HepG2 (cell line): ENCODE measurements around the gene ATG4D. TPM values are rescaled to one million over a fixed set of nuclear protein-coding genes. Genes with fewer than 3 reads are reported as not detected.

Experiments
- ATAC-seq: fragments of 200-7000 bp; cut with Tn5 transposase; 3 replicates; pipeline ENCODE4 v1.9.1; 2020; ENCODE audit warnings: mild to moderate bottlenecking, moderate library complexity
- BruUV-seq: library from RNA; stranded (reverse); fragments of 400-500 nt; replicated peaks from 2 replicates; lab custom pipeline; 2021; lab: Mats Ljungman, UMichigan
- CTCF ChIA-PET: fragments of 300-600 bp; formaldehyde crosslinking; extraction: SDS; loops from one replicate; lab custom pipeline; 2021; ENCODE audit warnings: low total read pairs, inconsistent platforms, low intra/inter-chr PET ratio; lab: Yijun Ruan, JAX
- POLR2A ChIA-PET: fragments of 350-600 bp; sonication (Branson Sonifier 250); formaldehyde crosslinking; loops from one replicate; lab custom pipeline; 2020; ENCODE audit warnings: antibody characterized with exemption, inconsistent platforms; lab: Yijun Ruan, JAX
- DNase-seq: peaks from one replicate; pipeline ENCODE4 v3.0.0-alpha.2; 2015; ENCODE audit warnings: low spot score
- FAIRE-seq: peaks from 3 replicates; lab custom pipeline; 2011; peaks lifted over from hg19 to GRCh38; lab: Jason Lieb, UNC
- H2AFZ ChIP-seq: one replicate; pipeline ENCODE4 v1.6.1; 2011; ENCODE audit warnings: low read length, inconsistent platforms
- H3K27ac ChIP-seq: fragments of 300-600 bp; 3 replicates; pipeline ENCODE4 v1.8.0; 2011; ENCODE audit warnings: mixed run types, mild to moderate bottlenecking, mixed read lengths, low read length, inconsistent platforms; ENCODE audit not compliant: insufficient read depth; ENCODE audit errors: extremely low read length
- H3K27me3 ChIP-seq, 2 experiments: fragments of 200-600 bp in 1 of 2; 2 replicates in 1 of 2; 3 replicates in 1 of 2; pipeline versions ENCODE4 v1.6.0 to v1.8.0; 2011; ENCODE audit warnings: low read length in 2 of 2, mild to moderate bottlenecking in 2 of 2, moderate library complexity in 2 of 2, inconsistent platforms in 1 of 2; ENCODE audit not compliant: insufficient read depth in 2 of 2, control insufficient read depth in 1 of 2
- H3K36me3 ChIP-seq, 2 experiments: fragments of 200-600 bp in 1 of 2; replicated peaks in 1 of 2; 2 replicates in 1 of 2; 3 replicates in 1 of 2; pipeline versions ENCODE4 v1.5.1 to v1.8.0; 2011; ENCODE audit warnings: low read length in 2 of 2, inconsistent platforms in 1 of 2; ENCODE audit not compliant: insufficient read depth in 2 of 2, control insufficient read depth in 1 of 2
- H3K4me1 ChIP-seq: 2 replicates; pipeline ENCODE4 v1.5.1; 2012; ENCODE audit warnings: low read length, inconsistent platforms; ENCODE audit not compliant: insufficient read depth
- H3K4me2 ChIP-seq: 2 replicates; pipeline ENCODE4 v1.6.0; 2011; ENCODE audit warnings: low read depth, low read length, inconsistent platforms
- H3K4me3 ChIP-seq, 3 experiments: fragments of 200-600 bp in 1 of 3; sonication (generic), shearing (Covaris generic) in 1 of 3; replicated peaks in 1 of 3; 2 replicates each; pipeline ENCODE4 v1.5.1; 2011 to 2016; ENCODE audit warnings: low read length in 3 of 3, inconsistent platforms in 2 of 3, low read depth in 2 of 3, mild to moderate bottlenecking in 2 of 3, control low read depth in 1 of 3, mixed read lengths in 1 of 3; ENCODE audit not compliant: insufficient read depth in 1 of 3
- H3K79me2 ChIP-seq: one replicate; pipeline ENCODE4 v1.6.1; 2011; ENCODE audit warnings: low read length, inconsistent platforms; ENCODE audit not compliant: insufficient read depth
- H3K9ac ChIP-seq: 2 replicates; pipeline ENCODE4 v1.6.0; 2011; ENCODE audit warnings: mild to moderate bottlenecking, low read depth, low read length, inconsistent platforms; ENCODE audit not compliant: insufficient read depth
- H3K9me3 ChIP-seq: 2 replicates; pipeline ENCODE4 v1.5.1; 2012; ENCODE audit warnings: mild to moderate bottlenecking, low read length
- H4K20me1 ChIP-seq: 2 replicates; pipeline ENCODE4 v1.6.0; 2011; ENCODE audit warnings: inconsistent platforms, mild to moderate bottlenecking, low read length, moderate library complexity; ENCODE audit not compliant: insufficient read depth
- ERF ChIP-seq: IDR thresholded peaks from 2 replicates; pipeline ENCODE4 v1.6.1; 2018; ENCODE audit warnings: missing biosample characterization, missing genetic modification reagents
- RBAK ChIP-seq: sonication (generic); formaldehyde crosslinking; IDR thresholded peaks from 2 replicates; pipeline ENCODE4 v1.5.1; 2020; ENCODE audit warnings: mild to moderate bottlenecking, missing genetic modification reagents
- ZNF121 ChIP-seq: sonication (generic); formaldehyde crosslinking; IDR thresholded peaks from 2 replicates; pipeline ENCODE4 v1.5.0; 2020; ENCODE audit warnings: mild to moderate bottlenecking, missing genetic modification reagents
- ZNF703 ChIP-seq: sonication (generic); formaldehyde crosslinking; IDR thresholded peaks from 2 replicates; pipeline ENCODE4 v1.5.1; 2020; ENCODE audit warnings: missing genetic modification reagents, mild to moderate bottlenecking, moderate library complexity, borderline replicate concordance
- ZNF746 ChIP-seq: sonication (generic); formaldehyde crosslinking; IDR thresholded peaks from 2 replicates; pipeline ENCODE4 v1.8.0; 2022; ENCODE audit warnings: mild to moderate bottlenecking, missing genetic modification reagents
- ZNF83 ChIP-seq: sonication (generic); formaldehyde crosslinking; IDR thresholded peaks from 2 replicates; pipeline ENCODE4 v1.4.0; 2020; ENCODE audit warnings: missing genetic modification reagents, mild to moderate bottlenecking, borderline replicate concordance
- WGBS: methylation state at CpG from one replicate; pipeline ENCODE4 v1.1.6; 2017; ENCODE audit warnings: low lambda C conversion rate; 5-methylcytosine and 5-hydroxymethylcytosine counted together
- in situ Hi-C: cut with HindIII; loops from 2 replicates; pipeline ENCODE4 v1.10.0; 2017; ENCODE audit warnings: low pct_unique_long_range_greater_than_20kb; ENCODE audit not compliant: extremely low pct_ligation_motif_present
- intact Hi-C: fragments of 100-400 bp; cut with micrococcal nuclease; formaldehyde crosslinking; loops from one replicate; pipeline ENCODE4 v1.10.0; 2022; ENCODE audit not compliant: unreplicated experiment
- polyA plus RNA-seq, 8 experiments: library from polyadenylated mRNA; depleted of rRNA in 3 of 8; stranded (reverse) in 7 of 8; unstranded in 1 of 8; fragments of >200 nt; fragmentation: Illumina TruSeq in 4 of 8; extraction: Trizol in 4 of 8; gene quantifications; 2 replicates each; pipeline versions ENCODE4 v1.2.1 to v1.2.3, GENCODE V29; 2011 to 2016; ENCODE audit warnings: low read depth in 4 of 8, missing spikeins in 1 of 8, mixed read lengths in 1 of 8; ENCODE audit not compliant: insufficient read depth in 1 of 8
- total RNA-seq, 5 experiments: library from RNA; depleted of rRNA; stranded (reverse); fragments of >200 nt; fragmentation: Illumina TruSeq; extraction: Trizol; gene quantifications; 2 replicates each; pipeline ENCODE4 v1.2.3, GENCODE V29; 2016; ENCODE audit warnings: low read depth in 1 of 5

Gene ATG4D
- total and polyA plus RNA-seq, 2 of the 13 experiments (the other 11 are each of a cell fraction or from before 2014, with no cell fraction given), result 17.8 to 19.0 TPM

- TF ChIP-seq ERF (CRISPR knock-in tag), result peak; percentile 36; the same call in 1 of the 2 replicates
- TF ChIP-seq ZNF83 (CRISPR knock-in tag), result 0 out of 2 replicates have a peak, but pooled peaks have one; percentile 32
- TF ChIP-seq, all 625 proteins: peak for 23
These were observed 38.0 kb upstream of the ATG4D start (continued) for GRCh38 chr19:10505583-10506229.

DNA sequence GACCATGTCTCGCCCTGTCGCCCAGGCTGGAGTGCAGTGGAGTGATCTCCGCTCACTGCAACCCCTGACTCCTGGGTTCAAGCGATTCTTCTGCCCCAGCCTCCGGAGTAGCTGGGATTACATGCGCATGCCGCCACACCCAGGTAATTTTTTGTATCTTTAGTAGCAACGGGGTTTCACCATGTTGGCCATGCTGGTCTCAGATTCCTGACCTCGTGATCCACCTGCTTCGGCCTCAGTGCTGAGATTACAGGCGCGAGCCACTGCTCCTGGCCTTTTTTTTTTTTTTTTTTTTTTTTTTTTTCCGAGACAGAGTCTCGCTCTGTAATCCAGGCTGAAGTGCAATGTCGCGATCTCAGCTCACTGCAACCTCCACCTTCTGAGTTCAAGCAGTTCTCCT, 35.7 kb upstream of the ATG4D start:
- no peak overlapping the region for H3K4me3 ChIP-seq
- no peak for FAIRE-seq
- no TSS peak for BruUV-seq
- ATAC-seq, result no peak
- H3K27me3 ChIP-seq, result peaks cover 0 to 2% of the 10 kb centered on the region in 2 experiments; a peak in 2 of 5 replicates
- H2AFZ ChIP-seq, result no peak overlapping the region
- H4K20me1 ChIP-seq, result no peaks in the 10 kb centered on the region
- no peak overlapping the region for H3K27ac ChIP-seq
- WGBS, result 47% methylated on average over 16 of the region's 16 CpGs
- no peaks in the 10 kb centered on the region for H3K9me3 ChIP-seq
- peaks cover 53% of the 10 kb centered on the region for H3K4me1 ChIP-seq
- H3K36me3 ChIP-seq, result no peaks in the 10 kb centered on the region
- intact Hi-C loops (no loop called here), in situ Hi-C loops (no loop called here)
- no peak overlapping the region for H3K9ac ChIP-seq
- TF ChIP-seq ZNF746 (CRISPR knock-in tag), result no peak
- no peak for DNase-seq
- ChIA-PET CTCF (no interaction called here), POLR2A (interaction anchor here (1.0 kb wide), 1 partner anchor 23 kb away, joined by 3 read pairs; no protein-coding TSS in a partner anchor)
- peak overlapping the region; percentile 7; the same call in 1 of the 2 replicates for H3K4me2 ChIP-seq
- no peaks in the 10 kb centered on the region for H3K79me2 ChIP-seq

- no TSS peak for BruUV-seq
- intact Hi-C loops (no loop called here), in situ Hi-C loops (no loop called here)
- no peaks in the 10 kb centered on the region for H3K36me3 ChIP-seq
- H4K20me1 ChIP-seq, result no peaks in the 10 kb centered on the region
- DNase-seq (no peak), ATAC-seq (no peak), FAIRE-seq (no peak)
- H3K9me3 ChIP-seq, result no peaks in the 10 kb centered on the region
- ChIA-PET POLR2A (interaction anchor here (1.0 kb wide), 1 partner anchor 24 kb away, joined by 3 read pairs; no protein-coding TSS in a partner anchor), CTCF (no interaction called here)
- TF ChIP-seq ZNF703 (CRISPR knock-in tag), result no peak
- TF ChIP-seq ZNF121 (CRISPR knock-in tag), result peak; percentile 78
- peak; percentile 24; the same call in 1 of the 2 replicates for TF ChIP-seq RBAK
- no peak overlapping the region for H3K4me2 ChIP-seq
- no peak overlapping the region for H3K4me3 ChIP-seq
- no peak overlapping the region for H2AFZ ChIP-seq
- H3K4me1 ChIP-seq, result peaks cover 48% of the 10 kb centered on the region
- 26% methylated on average over 3 of the region's 3 CpGs for WGBS
- no peak overlapping the region for H3K27ac ChIP-seq
- no peaks in the 10 kb centered on the region for H3K79me2 ChIP-seq
- peaks cover 0 to 9% of the 10 kb centered on the region in 2 experiments; a peak in 3 of 5 replicates for H3K27me3 ChIP-seq
- no peak overlapping the region for H3K9ac ChIP-seq
These were observed 35.0 kb upstream of the ATG4D start for GRCh38 chr19:10508707-10509106.
